Testis (tissue), 3 donors: ENCODE measurements around the gene NFIB. TPM values are rescaled to one million over a fixed set of nuclear protein-coding genes. Genes with fewer than 3 reads are reported as not detected.

Experiments
- DNase-seq: peaks from one replicate; pipeline ENCODE4 v3.0.0-alpha.2; 2019
- H3K27ac ChIP-seq, 2 donors: fragments of 200-600 bp; sonication (generic); one replicate each; pipeline ENCODE4 v1.5.1; 2019
- H3K27me3 ChIP-seq: fragments of 200-600 bp; sonication (generic); one replicate; pipeline ENCODE4 v1.5.1; 2019
- H3K36me3 ChIP-seq: fragments of 200-600 bp; sonication (generic); one replicate; pipeline ENCODE4 v1.5.1; 2017; ENCODE audit warnings: low read depth; ENCODE audit errors: missing control alignments
- H3K4me1 ChIP-seq: fragments of 200-600 bp; sonication (generic); one replicate; pipeline ENCODE4 v1.5.1; 2019
- H3K4me3 ChIP-seq, 2 donors: fragments of 200-600 bp; sonication (generic); one replicate each; pipeline ENCODE4 v1.5.1; 2017 to 2019
- H3K9me3 ChIP-seq: fragments of 200-600 bp; sonication (generic); one replicate; pipeline ENCODE4 v1.5.1; 2017
- CTCF ChIP-seq, 3 experiments: fragments of 450-650 bp in 2 of 3; fragments of 200-600 bp in 1 of 3; sonication (generic) in 1 of 3; IDR thresholded peaks; one replicate each; pipeline ENCODE4 v1.5.1; 2016 to 2019; ENCODE audit warnings: antibody characterized with exemption in 3 of 3, mild to moderate bottlenecking in 2 of 3, moderate library complexity in 1 of 3
- POLR2A ChIP-seq: fragments of 450-650 bp; IDR thresholded peaks from one replicate; pipeline ENCODE4 v1.6.1; 2017; ENCODE audit warnings: antibody characterized with exemption, mild to moderate bottlenecking, moderate library complexity
- WGBS, 2 donors: methylation state at CpG; one replicate each; pipeline ENCODE4 v1.1.5; 2018; 5-methylcytosine and 5-hydroxymethylcytosine counted together
- intact Hi-C: fragments of 100-400 bp; cut with DNase I; formaldehyde crosslinking; loops from one replicate; pipeline ENCODE4 v1.15.1; 2023; ENCODE audit warnings: low total_unique reads
- polyA plus RNA-seq: library from polyadenylated mRNA; stranded (reverse); fragments of 350-450 nt; fragmentation: Illumina TruSeq; extraction: RNeasy Lipid Tissue Mini Kit (QIAGEN cat#74804); gene quantifications from one replicate; pipeline ENCODE4 v1.2.3, GENCODE V29; 2014; ENCODE audit warnings: low read depth, low replicate concordance; ENCODE audit not compliant: insufficient read depth
- total RNA-seq, 2 donors: library from RNA; depleted of rRNA; stranded (reverse); fragments of >200 nt; gene quantifications; one replicate each; pipeline ENCODE4 v1.2.3, GENCODE V29; 2016

NFIB gene
- total and polyA plus RNA-seq, 3 donors from 2014 or later = 8.4 to 34.7 (median 23.1) TPM

GRCh38 chr9:14127656-14128055, 186.3 kb downstream of the NFIB start:
- Histone ChIP-seq H3K4me3 (no peak overlapping the region), H3K4me1 (no peaks in the 10 kb centered on the region), H3K27me3 (no peaks in the 10 kb centered on the region), H3K36me3 (no peaks in the 10 kb centered on the region), H3K27ac (no peak overlapping the region), H3K9me3 (no peaks in the 10 kb centered on the region)
- no peak for DNase-seq
- 98 to 100% methylated on average over 1 of the region's 1 CpG for WGBS, 2 donors
- TF ChIP-seq CTCF (IDR thresholded peaks at IDR 0.05) = no peak
- TF ChIP-seq POLR2A = no peak
- intact Hi-C loops = no loop called here

DNA sequence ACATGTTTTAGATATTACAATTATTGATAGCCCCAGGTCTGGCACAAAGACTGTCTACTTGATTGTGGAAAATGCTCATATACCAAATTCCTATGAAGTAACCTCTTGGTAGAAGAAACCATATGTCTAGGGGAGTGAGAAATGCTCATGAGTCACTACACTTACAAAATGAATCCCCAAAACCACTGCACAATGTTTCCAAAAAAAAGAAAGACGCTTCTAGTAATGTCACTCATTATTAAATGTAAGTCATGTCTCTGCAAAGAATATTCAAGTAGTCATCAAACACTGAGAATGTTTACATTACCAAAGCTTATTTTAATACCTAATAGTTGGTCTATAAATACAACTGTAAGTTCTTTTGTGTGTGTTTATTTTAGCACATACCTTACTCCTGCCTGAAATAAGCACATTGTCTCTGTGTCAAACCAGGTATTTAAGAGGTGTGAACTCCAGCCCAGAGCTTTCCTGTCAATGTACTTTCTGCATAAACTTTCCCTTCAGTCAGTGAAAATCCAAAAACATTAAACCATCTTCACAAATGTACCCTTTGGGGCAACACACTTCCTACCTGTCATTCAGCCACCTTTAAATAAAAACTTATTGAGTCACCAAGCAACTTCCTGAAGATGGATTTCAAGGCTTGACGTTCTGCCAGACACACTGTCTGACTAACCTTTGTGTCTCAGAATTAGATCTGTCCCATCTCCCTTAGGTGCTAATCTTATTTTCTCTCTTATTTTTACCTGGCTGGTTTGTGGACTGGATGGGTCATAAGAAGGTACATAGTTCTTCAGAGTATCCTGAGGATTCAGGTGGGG, 194.0 kb downstream of the NFIB start:
- Histone ChIP-seq H3K4me1 (no peaks in the 10 kb centered on the region), H3K27me3 (no peaks in the 10 kb centered on the region), H3K4me3 (no peak overlapping the region), H3K9me3 (no peaks in the 10 kb centered on the region), H3K27ac (no peak overlapping the region), H3K36me3 (no peaks in the 10 kb centered on the region)
- intact Hi-C loops = no loop called here
- TF ChIP-seq CTCF (IDR thresholded peaks at IDR 0.05) (no peak), POLR2A (no peak)
- 94 to 95% methylated on average over 2 of the region's 2 CpGs for WGBS, 2 donors
- no peak for DNase-seq

DNA sequence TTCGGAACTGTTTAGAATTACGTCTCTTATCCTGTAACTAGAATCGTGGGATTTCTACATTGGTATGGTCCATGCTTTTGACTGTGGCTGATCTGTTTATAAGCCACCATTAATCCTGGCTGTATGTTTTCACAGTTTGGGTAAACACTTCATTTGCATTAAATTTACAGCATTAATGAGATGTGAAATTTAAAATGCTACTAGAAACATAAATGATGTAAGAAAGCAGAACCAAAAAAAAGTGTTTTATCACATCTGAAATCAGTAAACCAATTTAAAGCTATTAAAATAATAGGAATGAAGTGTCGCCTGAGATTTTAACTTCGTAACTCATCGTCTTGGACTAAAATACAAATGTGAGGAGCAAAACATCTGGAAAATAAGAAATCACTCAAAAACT, 201.7 kb downstream of the NFIB start:
- 92 to 96% methylated on average over 6 of the region's 6 CpGs for WGBS, 2 donors
- Histone ChIP-seq H3K36me3 (no peaks in the 10 kb centered on the region), H3K27me3 (no peaks in the 10 kb centered on the region), H3K9me3 (no peaks in the 10 kb centered on the region), H3K4me3 (no peak overlapping the region), H3K4me1 (no peaks in the 10 kb centered on the region), H3K27ac (no peak overlapping the region)
- TF ChIP-seq CTCF (IDR thresholded peaks at IDR 0.05) (no peak), POLR2A (no peak)
- intact Hi-C loops = no loop called here
- DNase-seq = no peak

DNA sequence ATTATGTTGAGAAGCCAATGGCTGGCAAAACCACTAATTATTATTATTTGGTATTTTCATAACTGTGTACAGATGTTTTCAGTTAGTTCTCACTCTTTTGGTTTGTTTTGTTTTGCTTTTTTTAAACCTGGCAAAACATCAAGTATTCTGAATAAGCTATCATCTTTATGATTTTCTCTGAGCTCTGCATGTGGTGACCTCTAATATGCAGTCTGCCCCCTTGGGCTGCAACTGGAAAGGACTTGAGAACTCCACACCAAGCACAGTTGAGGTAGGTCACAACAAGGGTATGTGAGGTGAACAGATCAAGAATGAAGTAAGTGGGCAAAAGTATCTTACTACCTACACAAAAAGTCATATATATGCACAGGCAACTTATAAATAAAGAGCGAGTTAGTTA, 202.2 kb downstream of the NFIB start:
- intact Hi-C loops = no loop called here
- WGBS, 2 donors = 93 to 97% methylated on average over 1 of the region's 1 CpG
- H3K36me3 ChIP-seq = no peaks in the 10 kb centered on the region

More for the DNA sequence above, 202.2 kb downstream of the NFIB start:
- no peaks in the 10 kb centered on the region for H3K9me3 ChIP-seq
- H3K4me3 ChIP-seq = no peak overlapping the region
- H3K4me1 ChIP-seq = no peaks in the 10 kb centered on the region
- TF ChIP-seq POLR2A (no peak), CTCF (IDR thresholded peaks at IDR 0.05) (no peak)
- DNase-seq = no peak
- H3K27me3 ChIP-seq = no peaks in the 10 kb centered on the region
- H3K27ac ChIP-seq = no peak overlapping the region
